ENCODE results near the gene ZNF786. TPM values are rescaled to one million over a fixed set of nuclear protein-coding genes. Genes with fewer than 3 reads are reported as not detected.
A peak's percentile ranks its signal among the peaks of the same experiment; 100 is the strongest.

The ZNF786 gene
- total and polyA plus RNA-seq, 9 of the 15 experiments (the other 6 are each of a cell fraction or from before 2014, with no cell fraction given), result 0.31 to 5.4 (median 3.0) TPM

- TF ChIP-seq TCFL5 (CRISPR knock-in tag; conservative IDR thresholded peaks at IDR 0.05) (no peak), HNRNPUL1 (IDR thresholded peaks at IDR 0.05; ENCODE audit: low read length) (no peak), DDX20 (tag; IDR thresholded peaks at IDR 0.05; ENCODE audit: low read depth) (no peak), ZNF57 (CRISPR knock-in tag; IDR thresholded peaks at IDR 0.05) (no peak), YY1 (IDR thresholded peaks at IDR 0.05; ENCODE audit: borderline replicate concordance in 1 of 3, control insufficient read depth in 1 of 3, extremely low read depth in 1 of 3, insufficient read depth in 3 of 3, insufficient read length in 1 of 3, insufficient replicate concordance in 2 of 3, low read depth in 1 of 3, low read length in 2 of 3) (peak; percentile 14 to 87 (median 83)), GTF2B (IDR thresholded peaks at IDR 0.05; ENCODE audit: extremely low read depth, insufficient read length) (no peak), ZNF124 (CRISPR knock-in tag; IDR thresholded peaks at IDR 0.05) (no peak), ESRRB (CRISPR knock-in tag; IDR thresholded peaks at IDR 0.05; ENCODE audit: borderline replicate concordance) (no peak), ZNF780A (CRISPR knock-in tag; IDR thresholded peaks at IDR 0.05) (no peak), SMAD3 (CRISPR knock-in tag; conservative IDR thresholded peaks at IDR 0.05) (peak; percentile 78; the same call in 1 of the 2 replicates), SAP30 (IDR thresholded peaks at IDR 0.05; ENCODE audit: borderline replicate concordance, insufficient read depth, low read depth, low read length, poor library complexity, severe bottlenecking) (peak; percentile 30), ZBTB43 (CRISPR knock-in tag; IDR thresholded peaks at IDR 0.05) (no peak; the same call in 1 of the 2 replicates), ZBTB40 (IDR thresholded peaks at IDR 0.05) (peak; percentile 90), ZBTB40 (CRISPR knock-in tag; IDR thresholded peaks at IDR 0.05) (no peak), NCOA1 (IDR thresholded peaks at IDR 0.05; ENCODE audit: low read depth) (peak; percentile 43; the same call in 1 of the 2 replicates)
Measured at GRCh38 chr7:149125863-149126661, 35.5 kb upstream of the ZNF786 start, which contains the start of gene ZNF425 (continued).
